Activated CD4-positive, CD25-positive, alpha-beta regulatory T cell treated with anti-CD3 and anti-CD28 coated beads, Interleukin-2, amount 50 U/mL, for 16 hours (primary cell): Measurements from ENCODE around the gene QPRT.
"Not testable (repeated sequence)": the region's sequence is repeated elsewhere in the genome, so short reads cannot be mapped to it uniquely, and the experiment has no call there.

Experiments used
- DNase-seq: peaks from one replicate; pipeline ENCODE4 v3.0.0-alpha.2; 2020; ENCODE audit warnings: low read depth, low spot score

Gene QPRT

DNA sequence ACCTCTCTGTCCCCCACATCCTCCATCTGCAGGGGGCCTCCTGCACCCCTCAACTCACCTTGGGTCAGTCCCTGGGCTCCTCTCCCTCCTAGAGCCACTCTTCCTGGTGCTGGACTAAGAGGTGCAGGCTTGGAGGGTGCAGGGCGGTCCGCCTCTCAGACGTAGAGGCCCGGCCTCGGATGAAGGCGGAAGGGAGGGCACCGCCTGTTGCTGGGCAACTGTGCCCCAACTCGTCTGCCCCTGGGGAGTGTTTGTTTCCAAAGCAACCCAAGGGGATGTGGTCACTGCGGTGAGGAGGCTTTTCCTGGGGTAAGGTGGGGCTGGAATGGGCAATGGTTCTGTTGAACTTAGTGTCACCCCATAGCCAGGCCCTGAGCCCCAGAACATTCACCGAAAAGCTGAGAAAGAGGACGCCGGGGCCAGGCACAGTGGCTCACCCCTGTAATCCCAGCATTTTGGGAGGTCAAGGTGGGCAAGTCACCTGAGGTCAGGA lies 66.9 kb downstream of the QPRT start, which contains the start of gene C16orf54:
TSS of gene C16orf54 (minus strand) at position 138 of the 493 bp plus-strand sequence. CDS start 1,039 bp downstream, outside the sequence.
- peak; percentile 83 for DNase-seq

- DNase-seq, result not testable (repeated sequence)
Measured at GRCh38 chr16:29746518-29746917, 67.5 kb downstream of the QPRT start.
